Measurements from ENCODE around the gene FBXL13. TPM values are rescaled to one million over a fixed set of nuclear protein-coding genes. Genes with fewer than 3 reads are reported as not detected.

Gene FBXL13
- total RNA-seq, 2 experiments from 2014 or later = 0.32 to 0.83 TPM

GRCh38 chr7:102992938-102993717 lies 81.5 kb downstream of the FBXL13 start:
- DNase-seq (no peak), ATAC-seq (no peak)
- H3K27me3 Mint-ChIP-seq = no peaks in the 10 kb centered on the region
- POLR2A ChIA-PET = no interaction called here
- CTCF ChIA-PET = interaction anchor here (0.7 kb wide), 1 partner anchor 23 kb away, joined by 4 read pairs; no protein-coding TSS in a partner anchor
- no peaks in the 10 kb centered on the region for H3K9me3 Mint-ChIP-seq (ENCODE audit: low read depth)
- no peak overlapping the region for H3K27ac Mint-ChIP-seq
- H3K36me3 Mint-ChIP-seq (ENCODE audit: low read depth) = no peaks in the 10 kb centered on the region
- no peak overlapping the region for H3K4me3 Mint-ChIP-seq
- intact Hi-C loops (cut with DNase I, micrococcal nuclease) = no loop called here
- no peaks in the 10 kb centered on the region for H3K4me1 Mint-ChIP-seq

- no peaks in the 10 kb centered on the region for H3K27me3 Mint-ChIP-seq
- H3K4me3 Mint-ChIP-seq = no peak overlapping the region
- DNase-seq = no peak
- no peaks in the 10 kb centered on the region for H3K36me3 Mint-ChIP-seq (ENCODE audit: low read depth)
- ChIA-PET POLR2A (no interaction called here), CTCF (no interaction called here)
- no peaks in the 10 kb centered on the region for H3K4me1 Mint-ChIP-seq
- intact Hi-C loops (cut with DNase I, micrococcal nuclease) = no loop called here
- no peak overlapping the region for H3K27ac Mint-ChIP-seq
- ATAC-seq = no peak
- no peaks in the 10 kb centered on the region for H3K9me3 Mint-ChIP-seq (ENCODE audit: low read depth)
Measured at GRCh38 chr7:102992509-102992937, 82.1 kb downstream of the FBXL13 start.

GRCh38 chr7:102991540-102992214 lies 82.9 kb downstream of the FBXL13 start:
- CTCF ChIA-PET = no interaction called here
- no peaks in the 10 kb centered on the region for H3K9me3 Mint-ChIP-seq (ENCODE audit: low read depth)
- H3K27me3 Mint-ChIP-seq = no peaks in the 10 kb centered on the region
- intact Hi-C loops (cut with DNase I, micrococcal nuclease) = loop anchor here in 1 of 2 experiments (1.0 kb wide), 1 partner anchor 156 kb away; no protein-coding TSS in a partner anchor
- POLR2A ChIA-PET = no interaction called here
- no peaks in the 10 kb centered on the region for H3K4me1 Mint-ChIP-seq
- H3K4me3 Mint-ChIP-seq = no peak overlapping the region
- DNase-seq = peak; percentile 30
- ATAC-seq = peak; percentile 91
- H3K36me3 Mint-ChIP-seq (ENCODE audit: low read depth) = no peaks in the 10 kb centered on the region
- no peak overlapping the region for H3K27ac Mint-ChIP-seq

DNA sequence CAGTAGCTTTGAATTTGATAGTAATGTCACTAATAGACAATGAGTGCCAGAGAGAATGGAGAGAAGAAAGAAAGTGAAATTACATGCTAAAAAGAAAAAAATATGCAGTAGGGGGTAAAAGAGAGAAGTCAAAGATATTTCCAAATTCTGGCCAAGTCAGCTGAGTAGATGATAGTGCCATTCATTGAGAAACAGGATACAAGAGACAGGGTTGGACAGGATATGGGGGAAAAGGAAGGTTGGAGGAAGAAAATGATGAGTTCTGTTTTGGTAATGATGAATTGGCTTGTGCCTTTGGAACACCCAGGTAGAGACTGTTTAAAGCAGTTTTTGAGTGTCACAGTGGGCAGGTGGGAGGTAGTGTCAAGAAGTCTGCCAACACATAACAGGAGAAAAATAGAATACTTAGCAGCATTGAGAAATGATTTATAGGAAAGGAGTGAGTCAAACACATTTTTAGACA lies 83.5 kb downstream of the FBXL13 start:
- Mint-ChIP-seq H3K27ac (no peak overlapping the region), H3K36me3 (ENCODE audit: low read depth) (no peaks in the 10 kb centered on the region), H3K4me3 (no peak overlapping the region), H3K27me3 (no peaks in the 10 kb centered on the region), H3K9me3 (ENCODE audit: low read depth) (no peaks in the 10 kb centered on the region), H3K4me1 (no peaks in the 10 kb centered on the region)
- ATAC-seq (no peak), DNase-seq (no peak)
- ChIA-PET CTCF (no interaction called here), POLR2A (no interaction called here)
- intact Hi-C loops (cut with DNase I, micrococcal nuclease) = loop anchor here in 1 of 2 experiments (1.0 kb wide), 1 partner anchor 156 kb away; no protein-coding TSS in a partner anchor

DNA sequence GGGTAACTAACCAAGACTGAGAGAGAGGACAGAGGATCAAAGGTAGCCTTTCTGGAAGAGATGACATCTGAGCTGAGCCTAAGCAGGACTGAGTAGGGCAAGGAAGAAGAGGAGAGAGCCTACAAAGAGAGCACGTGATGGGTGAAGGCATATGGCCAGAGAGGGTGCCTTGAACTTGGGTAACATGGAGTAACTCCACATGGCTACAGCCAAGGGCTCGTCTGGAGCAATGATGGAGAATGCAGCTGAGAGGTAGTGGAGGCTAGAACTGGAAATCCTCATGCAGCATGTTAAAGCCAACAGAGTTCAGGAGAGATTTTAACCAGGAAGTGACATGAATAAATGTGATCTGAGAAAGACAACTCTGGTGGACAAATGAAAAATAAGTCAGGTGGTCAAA lies 84.0 kb downstream of the FBXL13 start:
- Mint-ChIP-seq H3K4me1 (no peaks in the 10 kb centered on the region), H3K4me3 (no peak overlapping the region), H3K27ac (no peak overlapping the region), H3K27me3 (no peaks in the 10 kb centered on the region), H3K9me3 (ENCODE audit: low read depth) (no peaks in the 10 kb centered on the region), H3K36me3 (ENCODE audit: low read depth) (no peaks in the 10 kb centered on the region)
- ATAC-seq = no peak
- intact Hi-C loops (cut with DNase I, micrococcal nuclease) = loop anchor here in 1 of 2 experiments (1.0 kb wide), 1 partner anchor 155 kb away; no protein-coding TSS in a partner anchor
- no peak for DNase-seq
- POLR2A ChIA-PET = no interaction called here
- CTCF ChIA-PET = no interaction called here

- intact Hi-C loops (cut with DNase I, micrococcal nuclease) = no loop called here
- no peak overlapping the region for H3K27ac Mint-ChIP-seq
- H3K36me3 Mint-ChIP-seq (ENCODE audit: low read depth) = no peaks in the 10 kb centered on the region
- no peaks in the 10 kb centered on the region for H3K4me1 Mint-ChIP-seq
- ATAC-seq (no peak), DNase-seq (no peak)
- H3K27me3 Mint-ChIP-seq = no peaks in the 10 kb centered on the region
- ChIA-PET POLR2A (no interaction called here), CTCF (no interaction called here)
- H3K4me3 Mint-ChIP-seq = no peak overlapping the region
- H3K9me3 Mint-ChIP-seq (ENCODE audit: low read depth) = no peaks in the 10 kb centered on the region
Measured at GRCh38 chr7:102988631-102989560, 85.7 kb downstream of the FBXL13 start.

DNA sequence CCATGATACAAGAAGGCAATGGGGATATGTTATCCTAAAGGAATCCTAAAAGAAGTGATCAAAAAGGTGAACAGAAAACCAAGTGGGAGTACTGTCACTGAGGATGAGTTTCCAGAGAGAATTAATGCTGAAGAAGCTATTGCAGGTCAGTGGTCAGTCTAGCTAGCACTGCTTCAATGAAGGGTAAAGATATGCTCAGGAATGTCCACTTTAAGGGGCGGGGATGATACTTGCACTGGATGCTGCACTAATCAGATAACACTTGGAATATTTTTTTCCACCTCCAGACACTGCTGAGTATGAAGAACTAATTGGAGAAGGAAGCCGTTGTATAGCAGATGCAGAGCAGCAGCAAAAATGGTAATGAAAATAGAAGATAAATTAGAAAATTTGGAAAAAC lies 86.5 kb downstream of the FBXL13 start:
- no peak overlapping the region for H3K27ac Mint-ChIP-seq
- DNase-seq = no peak
- ChIA-PET POLR2A (no interaction called here), CTCF (no interaction called here)
- H3K9me3 Mint-ChIP-seq (ENCODE audit: low read depth) = no peaks in the 10 kb centered on the region
- intact Hi-C loops (cut with DNase I, micrococcal nuclease) = no loop called here
- no peak overlapping the region for H3K4me3 Mint-ChIP-seq
- no peak for ATAC-seq
- no peaks in the 10 kb centered on the region for H3K27me3 Mint-ChIP-seq
- no peaks in the 10 kb centered on the region for H3K4me1 Mint-ChIP-seq
- H3K36me3 Mint-ChIP-seq (ENCODE audit: low read depth) = no peaks in the 10 kb centered on the region

DNA sequence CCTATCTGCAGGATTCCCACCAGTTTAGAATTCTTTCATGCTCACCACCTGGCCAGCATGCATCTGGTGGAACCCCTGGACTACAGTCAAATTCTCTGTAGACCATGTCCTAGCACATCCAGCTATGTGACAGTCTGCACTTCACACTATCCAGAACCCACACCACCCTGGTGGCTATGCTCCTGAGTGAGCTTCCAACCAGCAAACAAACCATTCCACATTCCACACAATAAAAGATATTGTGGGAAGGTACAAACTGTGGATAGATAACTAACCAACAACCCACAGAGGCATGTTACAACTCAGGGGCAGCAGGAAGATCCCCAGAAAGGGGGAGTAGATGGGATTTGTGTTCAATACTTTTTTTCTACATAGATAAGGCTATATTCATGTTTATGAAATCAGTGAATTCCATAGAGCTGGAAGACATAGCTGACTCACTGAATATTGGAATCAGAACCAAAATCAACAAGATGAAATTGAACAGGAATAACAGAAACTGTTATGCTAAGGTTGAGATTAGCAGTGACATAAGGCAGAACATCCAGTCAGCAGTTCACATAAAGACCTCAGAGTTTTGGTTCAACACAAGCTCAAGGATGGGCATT lies 89.3 kb downstream of the FBXL13 start:
- intact Hi-C loops (cut with DNase I, micrococcal nuclease) = no loop called here
- H3K36me3 Mint-ChIP-seq (ENCODE audit: low read depth) = no peaks in the 10 kb centered on the region
- no peak overlapping the region for H3K4me3 Mint-ChIP-seq
- CTCF ChIA-PET = no interaction called here
- H3K4me1 Mint-ChIP-seq = no peaks in the 10 kb centered on the region
- POLR2A ChIA-PET = no interaction called here
- H3K27me3 Mint-ChIP-seq = no peaks in the 10 kb centered on the region
- ATAC-seq (no peak), DNase-seq (no peak)
- no peaks in the 10 kb centered on the region for H3K9me3 Mint-ChIP-seq (ENCODE audit: low read depth)
- no peak overlapping the region for H3K27ac Mint-ChIP-seq

DNA sequence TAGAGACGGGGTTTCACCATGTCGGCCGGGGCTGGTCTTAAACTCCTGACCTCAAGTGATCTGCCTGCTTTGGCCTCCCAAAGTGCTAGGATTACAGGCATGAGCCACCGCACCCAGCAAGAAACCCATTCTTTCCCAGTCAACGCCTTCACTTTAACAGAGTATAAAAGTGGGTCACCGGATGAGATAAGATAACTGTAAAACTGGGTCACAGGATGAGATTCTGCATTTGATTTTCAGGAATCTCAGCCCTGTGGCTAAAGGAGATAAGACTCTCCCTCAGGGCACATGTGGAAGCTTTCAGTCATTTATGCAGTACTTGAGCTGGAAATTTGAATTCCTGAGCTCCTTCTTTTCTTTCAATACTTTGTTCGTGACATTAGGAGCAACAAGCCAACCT lies 91.0 kb downstream of the FBXL13 start:
- intact Hi-C loops (cut with DNase I, micrococcal nuclease) = no loop called here
- ChIA-PET CTCF (no interaction called here), POLR2A (no interaction called here)
- ATAC-seq (no peak), DNase-seq (no peak)
- peaks cover 1% of the 10 kb centered on the region for H3K9me3 Mint-ChIP-seq (ENCODE audit: low read depth)
- H3K27me3 Mint-ChIP-seq = no peaks in the 10 kb centered on the region
- H3K4me1 Mint-ChIP-seq = no peaks in the 10 kb centered on the region
- no peak overlapping the region for H3K27ac Mint-ChIP-seq
- no peak overlapping the region for H3K4me3 Mint-ChIP-seq
- H3K36me3 Mint-ChIP-seq (ENCODE audit: low read depth) = no peaks in the 10 kb centered on the region

GRCh38 chr7:102982235-102982634 lies 92.4 kb downstream of the FBXL13 start:
- POLR2A ChIA-PET = no interaction called here

DNA sequence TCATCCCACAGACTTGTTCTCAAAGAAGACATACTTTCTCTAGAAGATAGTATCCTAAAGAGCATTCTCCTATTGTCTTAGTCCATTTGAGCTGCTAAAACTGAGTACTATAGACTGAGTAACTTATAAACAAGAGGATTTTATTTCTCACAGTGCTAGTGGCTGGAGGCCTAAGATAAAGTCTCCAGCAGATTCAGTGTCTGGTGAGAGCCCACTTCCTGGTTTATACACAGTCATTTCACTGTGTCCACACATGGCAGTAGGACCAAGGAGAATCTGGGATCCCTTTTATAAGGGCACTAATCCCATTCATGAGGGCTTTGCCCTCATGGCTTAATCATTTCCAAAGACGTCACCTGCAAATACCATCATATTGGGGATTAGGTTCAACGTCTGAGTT lies 93.1 kb downstream of the FBXL13 start:
- ATAC-seq = no peak
- DNase-seq = no peak
- Mint-ChIP-seq H3K4me1 (no peaks in the 10 kb centered on the region), H3K27me3 (no peaks in the 10 kb centered on the region), H3K9me3 (ENCODE audit: low read depth) (peaks cover 1% of the 10 kb centered on the region), H3K36me3 (ENCODE audit: low read depth) (no peaks in the 10 kb centered on the region), H3K4me3 (no peak overlapping the region), H3K27ac (no peak overlapping the region)
- POLR2A ChIA-PET = no interaction called here
- CTCF ChIA-PET = no interaction called here
- intact Hi-C loops (cut with DNase I, micrococcal nuclease) = no loop called here

More at GRCh38 chr7:102982235-102982634, 92.4 kb downstream of the FBXL13 start:
- intact Hi-C loops (cut with DNase I, micrococcal nuclease) = no loop called here
- H3K27me3 Mint-ChIP-seq = no peaks in the 10 kb centered on the region
- no peak overlapping the region for H3K4me3 Mint-ChIP-seq
- DNase-seq = no peak
- no peak for ATAC-seq
- CTCF ChIA-PET = no interaction called here
- peaks cover 1% of the 10 kb centered on the region for H3K9me3 Mint-ChIP-seq (ENCODE audit: low read depth)
- H3K36me3 Mint-ChIP-seq (ENCODE audit: low read depth) = no peaks in the 10 kb centered on the region
- H3K4me1 Mint-ChIP-seq = no peaks in the 10 kb centered on the region
- no peak overlapping the region for H3K27ac Mint-ChIP-seq
